Neural cell (in vitro differentiated cells): ENCODE measurements around the gene RFT1. TPM values are rescaled to one million over a fixed set of nuclear protein-coding genes. Genes with fewer than 3 reads are reported as not detected.

Experiments used
- H2AFZ ChIP-seq: fragments of 200-600, 300-800 bp; sonication (generic), shearing (Covaris generic); 2 replicates; pipeline ENCODE4 v1.6.0; 2014; ENCODE audit warnings: low read depth, mild to moderate bottlenecking, antibody characterized with exemption, low read length, moderate library complexity
- H3F3A ChIP-seq: fragments of 200-600 bp; shearing (Covaris generic); 2 replicates; pipeline ENCODE4 v1.6.1; 2016; ENCODE audit warnings: mild to moderate bottlenecking, moderate library complexity, mixed read lengths, antibody characterized with exemption, low read length; ENCODE audit not compliant: insufficient read depth, poor library complexity, severe bottlenecking
- H3K27ac ChIP-seq: fragments of 200-600, 300-800 bp; sonication (generic), shearing (Covaris generic); 2 replicates; pipeline ENCODE4 v1.5.1; 2014; ENCODE audit warnings: mild to moderate bottlenecking, low read length, moderate library complexity
- H3K27me3 ChIP-seq: fragments of 300-800, 200-600 bp; sonication (generic), shearing (Covaris generic); 2 replicates; pipeline ENCODE4 v1.6.0; 2014; ENCODE audit warnings: mild to moderate bottlenecking, low read depth, low read length, moderate library complexity; ENCODE audit not compliant: insufficient read depth
- H3K36me3 ChIP-seq: fragments of 300-800, 200-600 bp; sonication (generic), shearing (Covaris generic); 2 replicates; pipeline ENCODE4 v1.5.1; 2014; ENCODE audit warnings: mild to moderate bottlenecking, antibody characterized with exemption, low read length, moderate library complexity; ENCODE audit not compliant: insufficient read depth
- H3K4me2 ChIP-seq: fragments of 300-800, 200-600 bp; sonication (generic), shearing (Covaris generic); 2 replicates; pipeline ENCODE4 v1.6.0; 2014; ENCODE audit warnings: mild to moderate bottlenecking, low read length
- H3K4me3 ChIP-seq: fragments of 300-800, 200-600 bp; sonication (generic), shearing (Covaris generic); 2 replicates; pipeline ENCODE4 v1.5.1; 2014; ENCODE audit warnings: mild to moderate bottlenecking, low read length, moderate library complexity
- H3K79me2 ChIP-seq: fragments of 200-600 bp; shearing (Covaris generic); replicated peaks from 2 replicates; pipeline ENCODE4 v1.6.0; 2014; ENCODE audit warnings: mild to moderate bottlenecking, low read length, moderate library complexity; ENCODE audit not compliant: insufficient read depth
- H3K9ac ChIP-seq: fragments of 300-800, 200-600 bp; sonication (generic), shearing (Covaris generic); 2 replicates; pipeline ENCODE4 v1.6.1; 2016; ENCODE audit warnings: mild to moderate bottlenecking, low read length, mixed read lengths
- H3K9me2 ChIP-seq: fragments of 200-600 bp; shearing (Covaris generic); 2 replicates; pipeline ENCODE4 v1.6.1; 2016; ENCODE audit warnings: mild to moderate bottlenecking, low read length, mixed read lengths; ENCODE audit not compliant: insufficient read depth
- H3K9me3 ChIP-seq: fragments of 200-600, 300-800 bp; sonication (generic), shearing (Covaris generic); 2 replicates; pipeline ENCODE4 v1.6.1; 2016; ENCODE audit warnings: mild to moderate bottlenecking, mixed run types, low read length, moderate library complexity, mixed read lengths
- H4K20me1 ChIP-seq: fragments of 200-600 bp; shearing (Covaris generic); 2 replicates; pipeline ENCODE4 v1.6.1; 2016; ENCODE audit warnings: mild to moderate bottlenecking, mixed run types; ENCODE audit not compliant: insufficient read depth
- CTCF ChIP-seq: fragments of 450-650 bp; IDR thresholded peaks from 2 replicates; pipeline ENCODE4 v1.5.1; 2014; ENCODE audit warnings: antibody characterized with exemption, mild to moderate bottlenecking, moderate library complexity; ENCODE audit not compliant: poor library complexity, severe bottlenecking
- EP300 ChIP-seq: fragments of 450-650 bp; conservative IDR thresholded peaks from 2 replicates; pipeline ENCODE4 v1.6.1; 2014; ENCODE audit warnings: antibody characterized with exemption, mild to moderate bottlenecking, moderate library complexity; ENCODE audit not compliant: poor library complexity, severe bottlenecking
- EZH2 ChIP-seq: fragments of 200-600, 300-800 bp; shearing (Covaris generic), sonication (generic); IDR thresholded peaks from 2 replicates; pipeline ENCODE4 v1.6.1; 2014; ENCODE audit warnings: antibody characterized with exemption, low read length, borderline replicate concordance, mild to moderate bottlenecking; ENCODE audit not compliant: insufficient read depth, poor library complexity, severe bottlenecking
- MXI1 ChIP-seq: fragments of 450-650 bp; conservative IDR thresholded peaks from 2 replicates; pipeline ENCODE4 v1.6.1; 2014; ENCODE audit warnings: antibody characterized with exemption, mild to moderate bottlenecking; ENCODE audit not compliant: poor library complexity, severe bottlenecking
- POLR2AphosphoS5 ChIP-seq: IDR thresholded peaks from 2 replicates; pipeline ENCODE4 v1.6.1; 2012
- RAD21 ChIP-seq: fragments of 450-650 bp; conservative IDR thresholded peaks from 2 replicates; pipeline ENCODE4 v1.6.1; 2014; ENCODE audit warnings: antibody characterized with exemption, mild to moderate bottlenecking, moderate library complexity
- TAF1 ChIP-seq: IDR thresholded peaks from 2 replicates; pipeline ENCODE4 v1.6.1; 2012; ENCODE audit warnings: low read depth
- polyA plus RNA-seq: library from polyadenylated mRNA; depleted of rRNA; stranded (reverse); fragments of >200 nt; gene quantifications from 2 replicates; pipeline ENCODE4 v1.2.3, GENCODE V29; 2014
- TF ChIP-seq, protein P1 (sequence below): IDR thresholded peaks from 2 replicates; pipeline ENCODE4 v1.6.1; 2012; ENCODE audit warnings: borderline replicate concordance

The RFT1 gene
- polyA plus RNA-seq, 1 donor from 2014 or later: 6.1 TPM

GRCh38 chr3:53171827-53172505, 41.7 kb upstream of the RFT1 start:
- Histone ChIP-seq H3K36me3 (no peaks in the 10 kb centered on the region), H3K27ac (no peak overlapping the region), H3K79me2 (no peaks in the 10 kb centered on the region), H3K4me2 (no peak overlapping the region), H3K9me3 (no peaks in the 10 kb centered on the region), H3K9ac (no peak overlapping the region), H2AFZ (no peak overlapping the region), H3K4me3 (no peak overlapping the region), H3F3A (no peaks in the 10 kb centered on the region), H3K27me3 (no peaks in the 10 kb centered on the region), H3K9me2 (no peaks in the 10 kb centered on the region), H4K20me1 (no peaks in the 10 kb centered on the region)
- TF ChIP-seq, protein P1, sequence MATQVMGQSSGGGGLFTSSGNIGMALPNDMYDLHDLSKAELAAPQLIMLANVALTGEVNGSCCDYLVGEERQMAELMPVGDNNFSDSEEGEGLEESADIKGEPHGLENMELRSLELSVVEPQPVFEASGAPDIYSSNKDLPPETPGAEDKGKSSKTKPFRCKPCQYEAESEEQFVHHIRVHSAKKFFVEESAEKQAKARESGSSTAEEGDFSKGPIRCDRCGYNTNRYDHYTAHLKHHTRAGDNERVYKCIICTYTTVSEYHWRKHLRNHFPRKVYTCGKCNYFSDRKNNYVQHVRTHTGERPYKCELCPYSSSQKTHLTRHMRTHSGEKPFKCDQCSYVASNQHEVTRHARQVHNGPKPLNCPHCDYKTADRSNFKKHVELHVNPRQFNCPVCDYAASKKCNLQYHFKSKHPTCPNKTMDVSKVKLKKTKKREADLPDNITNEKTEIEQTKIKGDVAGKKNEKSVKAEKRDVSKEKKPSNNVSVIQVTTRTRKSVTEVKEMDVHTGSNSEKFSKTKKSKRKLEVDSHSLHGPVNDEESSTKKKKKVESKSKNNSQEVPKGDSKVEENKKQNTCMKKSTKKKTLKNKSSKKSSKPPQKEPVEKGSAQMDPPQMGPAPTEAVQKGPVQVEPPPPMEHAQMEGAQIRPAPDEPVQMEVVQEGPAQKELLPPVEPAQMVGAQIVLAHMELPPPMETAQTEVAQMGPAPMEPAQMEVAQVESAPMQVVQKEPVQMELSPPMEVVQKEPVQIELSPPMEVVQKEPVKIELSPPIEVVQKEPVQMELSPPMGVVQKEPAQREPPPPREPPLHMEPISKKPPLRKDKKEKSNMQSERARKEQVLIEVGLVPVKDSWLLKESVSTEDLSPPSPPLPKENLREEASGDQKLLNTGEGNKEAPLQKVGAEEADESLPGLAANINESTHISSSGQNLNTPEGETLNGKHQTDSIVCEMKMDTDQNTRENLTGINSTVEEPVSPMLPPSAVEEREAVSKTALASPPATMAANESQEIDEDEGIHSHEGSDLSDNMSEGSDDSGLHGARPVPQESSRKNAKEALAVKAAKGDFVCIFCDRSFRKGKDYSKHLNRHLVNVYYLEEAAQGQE: no peak
- TF ChIP-seq CTCF: no peak
- TF ChIP-seq RAD21: no peak
- TF ChIP-seq EP300: no peak
- TF ChIP-seq EZH2: no peak
- TF ChIP-seq TAF1: no peak
- no peak for TF ChIP-seq POLR2AphosphoS5

DNA sequence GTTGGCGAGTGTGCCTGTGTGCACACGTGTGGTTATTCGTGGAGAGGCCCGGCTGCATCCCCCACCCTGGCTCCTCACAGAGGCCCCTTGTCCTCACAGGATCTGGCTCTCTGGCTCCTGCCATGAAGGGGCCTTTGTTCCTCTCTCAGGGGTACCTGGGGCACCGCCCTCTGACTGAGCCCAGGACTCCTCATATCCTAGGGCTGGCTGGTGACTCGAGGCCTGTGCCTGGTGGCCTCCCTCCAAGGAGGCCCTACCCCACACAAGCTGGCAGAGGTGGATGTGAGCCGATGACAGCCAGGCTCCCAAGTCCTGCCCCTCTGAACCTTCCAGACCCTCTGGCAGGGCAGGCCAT, 40.8 kb upstream of the RFT1 start:
- no peak for TF ChIP-seq EP300
- TF ChIP-seq CTCF: no peak
- no peak for TF ChIP-seq MXI1
- TF ChIP-seq EZH2: no peak
- TF ChIP-seq RAD21: no peak
- Histone ChIP-seq H3F3A (no peaks in the 10 kb centered on the region), H3K9ac (no peak overlapping the region), H3K79me2 (no peaks in the 10 kb centered on the region), H3K4me3 (no peak overlapping the region), H3K9me2 (no peaks in the 10 kb centered on the region), H4K20me1 (no peaks in the 10 kb centered on the region), H3K36me3 (no peaks in the 10 kb centered on the region), H2AFZ (no peak overlapping the region), H3K9me3 (no peaks in the 10 kb centered on the region), H3K27me3 (no peaks in the 10 kb centered on the region), H3K27ac (no peak overlapping the region), H3K4me2 (no peak overlapping the region)
